ENCODE results near the gene ENOX2. TPM values are rescaled to one million over a fixed set of nuclear protein-coding genes. Genes with fewer than 3 reads are reported as not detected.

Gene ENOX2
- total RNA-seq, 2 donors from 2014 or later = 7.3 to 26.2 TPM

DNA sequence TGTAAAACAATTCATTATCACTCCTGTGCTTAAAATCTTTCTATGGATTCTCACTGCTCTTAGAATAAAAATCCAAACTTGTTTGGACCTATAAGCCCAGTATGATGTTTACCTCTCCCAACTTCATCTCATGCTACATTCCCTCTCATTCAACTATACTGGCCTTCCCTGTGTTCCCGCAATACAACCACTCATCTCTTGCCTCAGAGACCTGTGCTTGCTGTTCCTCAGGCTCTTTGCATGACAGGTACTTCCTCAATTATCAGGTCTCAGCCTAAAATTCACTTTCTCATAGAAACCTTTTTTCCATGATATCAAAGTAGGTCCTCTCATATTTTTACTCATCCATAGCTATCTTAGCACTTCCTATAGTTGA is 71.7 kb downstream of the ENOX2 start:
- Mint-ChIP-seq H3K4me1 (peaks cover 28% of the 10 kb centered on the region), H3K9me3 (no peaks in the 10 kb centered on the region), H3K27me3 (ENCODE audit: insufficient read depth) (no peaks in the 10 kb centered on the region), H3K4me3 (no peak overlapping the region), H3K27ac (no peak overlapping the region), H3K36me3 (ENCODE audit: low read depth) (no peaks in the 10 kb centered on the region)
- no peak for DNase-seq
- no peak overlapping the region for H3K9ac ChIP-seq (ENCODE audit: extremely low read depth, low read length, poor library complexity, severe bottlenecking)
- H3K27ac ChIP-seq (ENCODE audit: low read depth, low read length) = no peak overlapping the region
- WGBS, 2 experiments (ENCODE audit: insufficient coverage in 1 of 2, insufficient read length in 1 of 2) = 100% methylated on average over 1 of the region's 1 CpG
- no peaks in the 10 kb centered on the region for H3K27me3 ChIP-seq (ENCODE audit: control insufficient read depth, insufficient read depth, low read length, poor library complexity, severe bottlenecking)
- TF ChIP-seq, protein P1, sequence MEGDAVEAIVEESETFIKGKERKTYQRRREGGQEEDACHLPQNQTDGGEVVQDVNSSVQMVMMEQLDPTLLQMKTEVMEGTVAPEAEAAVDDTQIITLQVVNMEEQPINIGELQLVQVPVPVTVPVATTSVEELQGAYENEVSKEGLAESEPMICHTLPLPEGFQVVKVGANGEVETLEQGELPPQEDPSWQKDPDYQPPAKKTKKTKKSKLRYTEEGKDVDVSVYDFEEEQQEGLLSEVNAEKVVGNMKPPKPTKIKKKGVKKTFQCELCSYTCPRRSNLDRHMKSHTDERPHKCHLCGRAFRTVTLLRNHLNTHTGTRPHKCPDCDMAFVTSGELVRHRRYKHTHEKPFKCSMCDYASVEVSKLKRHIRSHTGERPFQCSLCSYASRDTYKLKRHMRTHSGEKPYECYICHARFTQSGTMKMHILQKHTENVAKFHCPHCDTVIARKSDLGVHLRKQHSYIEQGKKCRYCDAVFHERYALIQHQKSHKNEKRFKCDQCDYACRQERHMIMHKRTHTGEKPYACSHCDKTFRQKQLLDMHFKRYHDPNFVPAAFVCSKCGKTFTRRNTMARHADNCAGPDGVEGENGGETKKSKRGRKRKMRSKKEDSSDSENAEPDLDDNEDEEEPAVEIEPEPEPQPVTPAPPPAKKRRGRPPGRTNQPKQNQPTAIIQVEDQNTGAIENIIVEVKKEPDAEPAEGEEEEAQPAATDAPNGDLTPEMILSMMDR (conservative IDR thresholded peaks at IDR 0.05) = no peak
- no peak overlapping the region for H3K4me3 ChIP-seq (ENCODE audit: low read length)
- H3K36me3 ChIP-seq (ENCODE audit: control insufficient read depth, insufficient read depth, low read length) = no peaks in the 10 kb centered on the region
- no peaks in the 10 kb centered on the region for H3K4me1 ChIP-seq (ENCODE audit: control insufficient read depth, insufficient read depth, low read length)
- no peaks in the 10 kb centered on the region for H3K9me3 ChIP-seq (ENCODE audit: control insufficient read depth, low read length)

DNA sequence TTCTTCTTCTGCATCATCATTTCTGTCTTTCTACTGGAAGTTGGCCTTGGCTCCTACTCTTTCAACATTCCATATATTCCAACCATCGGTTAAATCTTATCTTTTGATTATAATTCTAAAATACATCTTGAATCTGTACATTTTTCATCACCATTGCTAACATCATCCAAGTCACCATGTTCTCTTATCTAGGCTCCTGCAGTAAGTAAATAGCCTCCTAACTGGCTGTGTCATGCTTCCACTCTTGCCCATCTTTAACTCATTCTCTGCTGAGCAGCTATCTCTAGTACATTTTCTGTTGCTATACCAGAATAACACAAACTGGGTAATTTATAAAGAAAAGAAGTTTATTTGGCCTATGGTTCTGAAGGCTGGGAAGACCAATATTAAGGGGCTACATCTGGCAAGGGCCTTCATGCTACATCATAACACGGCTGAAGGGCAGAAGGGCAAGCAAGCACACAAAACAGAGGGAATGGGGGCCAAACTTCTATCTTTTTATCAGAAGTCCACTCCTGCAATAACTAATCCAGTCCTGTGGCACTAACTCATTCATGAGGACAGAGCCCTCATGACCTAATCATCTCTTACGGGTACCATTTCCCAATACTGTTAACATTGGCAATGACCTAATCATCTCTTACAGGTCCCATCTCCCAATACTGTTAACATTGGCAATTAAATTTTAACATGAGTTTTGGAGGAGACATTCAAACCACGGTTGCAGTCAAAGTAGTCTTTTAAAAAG is 72.2 kb downstream of the ENOX2 start:
- Histone ChIP-seq H3K27me3 (ENCODE audit: control insufficient read depth, insufficient read depth, low read length, poor library complexity, severe bottlenecking) (no peaks in the 10 kb centered on the region), H3K4me3 (ENCODE audit: low read length) (no peak overlapping the region), H3K27ac (ENCODE audit: low read depth, low read length) (no peak overlapping the region), H3K4me1 (ENCODE audit: control insufficient read depth, insufficient read depth, low read length) (no peaks in the 10 kb centered on the region), H3K9me3 (ENCODE audit: control insufficient read depth, low read length) (no peaks in the 10 kb centered on the region), H3K36me3 (ENCODE audit: control insufficient read depth, insufficient read depth, low read length) (no peaks in the 10 kb centered on the region), H3K9ac (ENCODE audit: extremely low read depth, low read length, poor library complexity, severe bottlenecking) (no peak overlapping the region)
- H3K36me3 Mint-ChIP-seq (ENCODE audit: low read depth) = no peaks in the 10 kb centered on the region
- no peak overlapping the region for H3K27ac Mint-ChIP-seq
- H3K27me3 Mint-ChIP-seq (ENCODE audit: insufficient read depth) = no peaks in the 10 kb centered on the region
- peaks cover 23% of the 10 kb centered on the region for H3K4me1 Mint-ChIP-seq
- 95% methylated on average over 4 of the region's 4 CpGs; no CpG with 5 or more reads in 1 of the 2 experiments for WGBS, 2 experiments (ENCODE audit: insufficient coverage in 1 of 2, insufficient read length in 1 of 2)
- DNase-seq = no peak
- TF ChIP-seq, protein P1 (conservative IDR thresholded peaks at IDR 0.05) = no peak
- no peaks in the 10 kb centered on the region for H3K9me3 Mint-ChIP-seq
- H3K4me3 Mint-ChIP-seq = no peak overlapping the region

DNA sequence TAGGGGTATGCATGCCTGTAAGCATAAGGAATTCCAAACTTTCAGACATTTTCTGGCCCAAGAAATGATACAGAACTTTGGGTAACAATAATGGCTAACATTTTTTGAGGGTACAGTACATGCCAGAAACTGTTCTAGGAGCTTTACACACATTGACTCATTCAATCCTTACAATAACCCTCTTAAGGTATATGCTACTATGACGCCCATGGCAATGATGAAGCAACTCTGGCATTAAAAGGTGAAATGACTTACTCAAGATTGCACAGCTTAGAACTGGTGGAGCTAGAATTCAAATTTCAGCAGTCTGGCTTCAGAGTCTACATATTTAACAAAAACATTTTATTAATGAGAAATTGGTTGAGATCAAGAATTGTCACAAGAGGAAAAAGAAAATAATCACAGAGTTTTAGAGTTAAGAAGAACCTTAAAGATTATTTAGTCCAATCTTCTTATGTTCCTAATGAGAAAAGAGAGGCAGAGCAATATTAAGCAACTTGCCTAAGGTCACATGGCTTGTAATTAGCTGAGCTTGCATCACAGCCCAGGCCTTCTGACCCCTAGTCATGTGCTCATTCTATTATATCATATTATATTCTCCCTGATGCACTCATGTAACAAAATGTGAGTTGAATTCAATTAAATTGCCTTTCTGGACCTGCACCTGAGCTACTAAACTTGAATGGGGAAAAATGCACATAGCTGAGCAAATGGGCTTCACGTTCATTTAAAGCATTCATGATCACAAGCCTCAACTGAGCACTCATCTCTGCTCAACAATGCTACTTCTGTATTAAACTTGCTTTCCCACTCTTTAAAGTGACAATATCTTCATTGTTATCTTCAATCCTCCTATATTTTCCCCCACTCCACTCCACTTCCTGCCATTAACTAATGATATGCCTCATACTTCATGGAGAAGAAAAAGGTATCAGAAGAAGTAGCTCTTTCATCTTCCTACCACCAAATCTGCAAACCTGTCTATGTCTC is 73.2 kb downstream of the ENOX2 start:
- no peak overlapping the region for H3K9ac ChIP-seq (ENCODE audit: extremely low read depth, low read length, poor library complexity, severe bottlenecking)
- Mint-ChIP-seq H3K36me3 (ENCODE audit: low read depth) (no peaks in the 10 kb centered on the region), H3K4me1 (peaks cover 16% of the 10 kb centered on the region), H3K9me3 (no peaks in the 10 kb centered on the region), H3K4me3 (no peak overlapping the region), H3K27me3 (ENCODE audit: insufficient read depth) (no peaks in the 10 kb centered on the region), H3K27ac (no peak overlapping the region)
- H3K27ac ChIP-seq (ENCODE audit: low read depth, low read length) = no peak overlapping the region
- no peak for DNase-seq
- no peaks in the 10 kb centered on the region for H3K27me3 ChIP-seq (ENCODE audit: control insufficient read depth, insufficient read depth, low read length, poor library complexity, severe bottlenecking)
- no peaks in the 10 kb centered on the region for H3K9me3 ChIP-seq (ENCODE audit: control insufficient read depth, low read length)
- H3K4me3 ChIP-seq (ENCODE audit: low read length) = no peak overlapping the region
- H3K4me1 ChIP-seq (ENCODE audit: control insufficient read depth, insufficient read depth, low read length) = no peaks in the 10 kb centered on the region
- TF ChIP-seq, protein P1 (conservative IDR thresholded peaks at IDR 0.05) = no peak
- WGBS, 2 experiments (ENCODE audit: insufficient coverage in 1 of 2, insufficient read length in 1 of 2) = 92 to 100% methylated on average over 1 to 2 of the region's 2 CpGs
- no peaks in the 10 kb centered on the region for H3K36me3 ChIP-seq (ENCODE audit: control insufficient read depth, insufficient read depth, low read length)

Data from endodermal cell (in vitro differentiated cells).